HG03457 (cell line): ENCODE data around the gene EDEM1.
"Not testable (repeated sequence)": the region's sequence is repeated elsewhere in the genome, so short reads cannot be mapped to it uniquely, and the experiment has no call there.

Source experiments
- ATAC-seq: cut with Tn5 transposase; IDR thresholded peaks from one replicate; pipeline ENCODE4 v1.9.1; 2021; ENCODE audit warnings: moderate number of reproducible peaks; ENCODE audit not compliant: unreplicated experiment

The EDEM1 gene

DNA sequence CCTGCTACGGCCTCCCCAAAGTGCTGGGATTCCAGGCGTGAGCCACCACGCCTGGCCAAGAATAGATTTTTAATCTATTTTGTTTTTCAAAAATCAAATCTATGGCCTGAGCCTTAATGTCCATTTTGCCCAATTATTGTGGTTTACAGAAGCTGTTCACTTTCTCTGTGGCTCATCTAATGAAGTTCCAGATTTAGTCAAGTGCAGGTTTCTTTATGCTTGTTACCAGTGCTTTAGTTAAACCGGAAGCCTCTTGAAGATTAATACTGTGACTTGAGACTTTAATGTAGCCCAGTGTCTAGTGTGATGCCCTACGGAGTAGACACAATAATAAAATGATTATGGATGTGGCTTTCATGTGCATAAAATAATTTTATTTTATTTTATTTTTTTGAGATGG is 16.5 kb upstream of the EDEM1 start:
- no peak for ATAC-seq

DNA sequence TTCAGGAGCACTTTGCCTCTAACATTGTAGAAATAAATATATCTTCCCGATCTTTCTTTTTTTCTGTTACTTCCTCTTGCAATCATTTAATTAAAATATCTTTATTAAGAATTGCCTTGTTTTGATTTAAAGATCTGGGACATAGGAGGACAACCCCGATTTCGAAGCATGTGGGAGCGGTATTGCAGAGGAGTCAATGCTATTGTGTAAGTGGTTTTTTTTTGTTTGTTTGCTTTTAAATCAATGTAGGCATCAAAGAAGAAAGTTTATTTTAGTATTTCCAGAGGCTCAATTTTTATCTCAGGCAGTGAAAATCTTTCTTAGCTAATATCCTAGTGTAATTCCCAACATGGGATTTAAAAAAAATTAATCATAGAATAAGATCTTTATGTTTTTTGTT is 15.5 kb upstream of the EDEM1 start:
- ATAC-seq: no peak

DNA sequence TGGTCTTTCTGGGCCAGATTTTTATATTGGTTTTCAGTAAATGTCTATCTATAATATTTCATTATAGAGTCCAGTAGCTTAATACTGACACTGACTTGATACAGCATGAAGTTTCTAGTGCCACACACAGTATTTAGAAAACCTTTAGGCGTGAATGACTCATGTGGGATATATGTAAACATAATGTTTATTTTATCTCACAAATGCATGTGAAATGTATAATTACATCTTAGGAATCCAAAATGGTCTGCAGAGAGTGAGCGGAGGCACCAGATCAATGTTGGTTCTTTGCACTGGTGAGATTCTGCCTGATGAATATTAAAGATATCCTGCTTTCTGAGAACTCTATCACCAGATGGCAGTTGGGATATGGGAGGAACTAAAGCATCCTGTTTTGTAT is 8.5 kb upstream of the EDEM1 start:
- ATAC-seq: not testable (repeated sequence)

DNA sequence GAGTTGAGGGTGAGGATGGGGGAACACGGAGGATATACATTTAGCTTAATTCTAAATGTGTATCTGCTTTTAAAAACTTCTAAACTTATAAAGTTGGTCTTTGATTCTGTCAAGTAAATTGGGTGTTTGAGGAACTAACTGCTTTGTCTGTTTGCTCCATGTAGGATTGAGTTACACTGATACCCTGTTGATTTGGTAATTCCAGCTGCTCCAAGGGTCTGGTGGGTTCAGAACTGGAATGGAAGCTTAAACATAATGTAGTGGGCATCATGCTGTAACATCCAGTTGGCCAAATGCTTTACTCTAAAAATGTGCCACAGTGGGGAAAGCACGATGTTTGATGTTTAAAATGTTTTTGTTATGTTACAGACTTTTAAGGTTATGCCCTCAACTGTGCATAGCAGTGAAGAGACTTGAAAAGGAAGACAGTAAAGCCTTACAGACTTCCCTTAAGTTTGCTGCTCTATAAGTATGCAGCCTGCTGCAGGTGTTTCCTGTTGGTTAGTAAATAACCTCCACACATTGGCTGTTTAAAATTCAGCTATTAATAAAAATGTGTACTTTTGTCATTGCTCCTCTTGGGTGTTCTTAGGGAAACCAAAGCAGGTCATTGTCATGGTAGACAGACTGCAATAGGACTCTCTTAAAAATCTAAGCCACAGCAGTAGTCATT is 5.9 kb upstream of the EDEM1 start:
- peak; percentile 61 for ATAC-seq

DNA sequence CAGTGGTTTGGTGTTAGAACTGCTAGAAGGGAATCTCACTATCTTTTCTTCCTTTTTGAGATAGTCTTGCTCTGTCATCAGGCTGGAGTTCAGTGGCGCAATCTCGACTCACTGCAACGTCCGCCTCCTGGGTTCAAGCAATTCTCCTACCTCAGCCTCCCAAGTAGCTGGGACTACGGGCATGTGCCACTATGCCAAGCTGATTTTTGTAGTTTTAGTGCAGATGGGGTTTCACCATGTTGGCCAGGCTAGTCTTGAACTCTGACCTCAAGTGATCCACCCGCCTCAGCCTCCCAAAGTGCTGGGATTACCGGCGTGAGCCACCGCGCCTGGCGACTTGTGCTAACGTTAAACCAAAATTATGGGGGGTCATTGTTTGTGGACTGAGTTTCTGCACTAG is 3.8 kb upstream of the EDEM1 start:
- ATAC-seq: not testable (repeated sequence)

DNA sequence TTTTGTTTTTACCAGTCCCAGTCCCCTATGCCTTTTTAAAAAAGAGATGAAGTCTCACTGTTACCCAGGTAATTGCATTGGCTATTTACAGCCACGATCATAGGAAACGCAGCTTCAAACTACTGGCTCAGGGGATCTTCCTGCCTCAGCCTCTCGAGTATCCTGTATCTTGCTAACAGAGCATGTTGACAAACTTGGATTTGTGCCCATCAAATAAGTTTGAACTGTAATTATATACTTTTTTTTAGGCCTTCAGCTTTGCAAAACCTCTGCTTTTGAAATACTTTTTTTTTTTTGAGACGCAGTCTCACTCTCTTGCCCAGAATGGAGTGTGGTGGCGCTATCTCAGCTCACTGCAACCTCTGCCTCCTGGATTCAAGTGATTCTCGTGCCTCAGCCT is 3.0 kb upstream of the EDEM1 start:
- no peak for ATAC-seq

DNA sequence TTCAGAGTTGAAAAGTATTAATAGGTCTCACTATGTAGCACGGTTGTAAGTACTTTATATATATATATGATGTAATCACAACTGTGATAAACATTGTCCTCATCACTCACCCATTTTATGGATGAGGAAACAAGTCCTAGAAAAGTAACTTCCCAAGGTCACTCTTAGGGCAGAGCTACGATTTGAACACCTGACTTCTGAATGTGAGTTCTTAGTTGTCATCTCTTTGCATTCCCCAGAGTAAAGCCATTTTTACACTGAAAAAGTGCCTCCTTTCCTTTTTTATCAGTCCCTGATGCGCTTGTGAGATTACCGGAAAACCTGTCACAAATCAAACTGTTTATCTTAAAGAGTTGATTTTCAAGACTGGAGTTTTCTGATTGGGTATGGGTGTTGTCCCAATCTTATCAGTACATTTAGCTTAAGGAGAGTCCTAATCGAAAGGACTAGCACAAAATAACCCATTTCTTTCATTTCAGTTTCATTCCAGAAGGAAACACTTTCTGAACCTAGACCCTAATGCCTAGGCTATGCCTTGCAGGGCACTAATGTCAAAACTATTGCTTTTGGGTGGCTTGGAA is 2.3 kb upstream of the EDEM1 start:
- no peak for ATAC-seq

DNA sequence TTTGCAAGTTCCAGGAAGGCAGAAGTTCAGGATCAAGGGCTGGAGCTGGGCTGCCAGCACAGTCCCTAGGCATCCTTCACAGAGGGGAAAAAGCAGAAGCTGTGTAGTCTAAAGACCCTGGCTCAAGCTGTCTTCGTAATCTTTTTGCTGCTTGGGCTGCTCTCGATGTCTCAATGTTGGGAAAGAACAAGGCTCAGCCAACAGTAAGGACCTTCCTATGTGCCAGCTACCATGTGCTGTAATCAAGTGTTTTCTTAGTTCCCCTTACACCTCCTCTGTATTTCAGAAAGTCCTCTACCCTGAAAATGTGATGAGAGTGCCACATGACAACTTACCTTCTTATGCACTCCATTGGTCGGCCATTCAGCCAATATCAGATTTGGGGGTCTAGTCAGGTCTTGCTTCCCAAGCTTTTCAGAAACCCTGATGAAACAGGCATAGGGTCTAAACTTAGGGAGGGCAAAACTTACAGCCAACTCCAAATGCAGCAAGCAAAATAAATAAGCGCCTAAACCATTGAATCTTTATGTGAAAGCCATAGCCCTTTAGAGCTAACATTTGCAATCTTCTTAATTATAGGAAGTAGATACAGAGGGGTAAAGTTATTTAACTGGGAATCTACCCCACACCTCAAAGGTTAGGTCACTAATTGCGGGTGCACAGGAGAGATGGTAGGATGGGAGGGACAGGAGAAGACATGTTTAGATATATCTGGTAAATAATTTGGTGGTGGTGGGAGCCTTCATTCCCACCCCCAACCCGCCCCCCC is 1.2 kb upstream of the EDEM1 start:
- no peak for ATAC-seq

DNA sequence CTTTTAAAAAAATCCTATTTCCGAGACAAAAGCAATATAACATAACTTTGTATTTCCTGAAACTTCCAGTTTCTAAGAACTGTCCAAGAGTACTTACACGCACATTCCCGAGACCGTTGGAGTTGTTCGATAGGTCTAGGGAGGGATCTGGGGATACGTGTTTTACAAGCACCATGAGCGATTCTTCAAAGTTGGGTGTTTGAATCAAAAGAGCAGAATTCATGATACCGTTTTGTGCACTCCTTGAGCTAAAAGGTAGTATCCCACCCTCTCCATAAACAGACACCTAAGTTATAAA is 700 bp upstream of the EDEM1 start:
- no peak for ATAC-seq

DNA sequence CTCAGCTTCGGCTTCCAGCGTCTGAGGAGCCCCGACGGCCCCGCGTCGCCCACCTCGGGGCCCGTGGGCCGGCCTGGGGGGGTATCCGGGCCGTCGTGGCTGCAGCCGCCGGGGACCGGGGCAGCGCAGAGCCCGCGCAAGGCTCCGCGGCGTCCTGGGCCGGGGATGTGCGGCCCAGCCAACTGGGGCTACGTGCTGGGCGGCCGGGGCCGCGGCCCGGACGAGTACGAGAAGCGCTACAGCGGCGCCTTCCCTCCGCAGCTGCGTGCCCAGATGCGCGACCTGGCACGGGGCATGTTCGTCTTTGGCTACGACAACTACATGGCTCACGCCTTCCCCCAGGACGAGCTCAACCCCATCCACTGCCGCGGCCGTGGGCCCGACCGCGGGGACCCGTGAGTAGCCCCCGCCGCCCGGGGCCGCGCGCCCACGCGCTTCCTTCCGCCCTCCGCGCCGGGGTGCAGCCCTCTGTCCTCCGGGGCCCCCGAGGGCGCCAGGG is 462 bp downstream of the EDEM1 start:
- peak; percentile 6 for ATAC-seq

DNA sequence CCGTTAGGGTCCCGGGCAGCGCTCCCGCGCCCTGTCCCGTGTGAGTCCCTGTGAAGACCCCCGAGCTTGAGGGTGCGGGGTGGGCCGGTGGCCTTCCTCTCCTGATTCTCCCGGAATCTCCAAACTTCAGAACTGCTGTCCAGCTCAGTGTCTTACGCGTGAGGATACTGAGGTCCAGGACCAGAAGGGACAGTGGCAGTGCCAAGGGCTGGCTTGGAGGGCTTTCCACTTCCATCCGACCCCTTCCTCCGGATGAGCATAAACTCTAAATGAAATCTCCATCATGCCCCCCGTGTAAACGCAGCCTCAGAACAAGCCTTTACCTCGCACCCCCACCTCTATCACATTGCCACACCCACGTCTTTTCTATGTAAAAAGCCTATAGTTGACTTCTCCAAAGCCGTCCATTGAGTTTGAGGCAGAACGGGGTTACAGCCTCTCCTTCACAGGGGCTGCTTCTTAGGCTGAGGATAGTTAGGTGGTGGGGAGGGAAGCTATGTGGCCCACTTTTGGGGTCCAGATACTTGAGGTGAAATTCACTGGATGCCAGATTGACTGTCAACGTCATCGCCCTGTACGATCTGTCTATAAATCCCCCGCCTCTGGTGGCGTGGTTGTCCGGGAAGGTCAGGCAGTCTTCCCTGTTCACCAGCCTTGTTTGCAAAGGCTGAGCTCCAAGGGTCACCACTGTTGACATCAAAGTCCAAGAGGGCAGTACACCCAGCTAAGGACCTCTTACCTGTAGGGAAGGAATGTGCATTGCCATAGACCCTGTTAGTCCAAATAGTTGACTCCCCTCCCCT is 1.1 kb downstream of the EDEM1 start:
- no peak for ATAC-seq

DNA sequence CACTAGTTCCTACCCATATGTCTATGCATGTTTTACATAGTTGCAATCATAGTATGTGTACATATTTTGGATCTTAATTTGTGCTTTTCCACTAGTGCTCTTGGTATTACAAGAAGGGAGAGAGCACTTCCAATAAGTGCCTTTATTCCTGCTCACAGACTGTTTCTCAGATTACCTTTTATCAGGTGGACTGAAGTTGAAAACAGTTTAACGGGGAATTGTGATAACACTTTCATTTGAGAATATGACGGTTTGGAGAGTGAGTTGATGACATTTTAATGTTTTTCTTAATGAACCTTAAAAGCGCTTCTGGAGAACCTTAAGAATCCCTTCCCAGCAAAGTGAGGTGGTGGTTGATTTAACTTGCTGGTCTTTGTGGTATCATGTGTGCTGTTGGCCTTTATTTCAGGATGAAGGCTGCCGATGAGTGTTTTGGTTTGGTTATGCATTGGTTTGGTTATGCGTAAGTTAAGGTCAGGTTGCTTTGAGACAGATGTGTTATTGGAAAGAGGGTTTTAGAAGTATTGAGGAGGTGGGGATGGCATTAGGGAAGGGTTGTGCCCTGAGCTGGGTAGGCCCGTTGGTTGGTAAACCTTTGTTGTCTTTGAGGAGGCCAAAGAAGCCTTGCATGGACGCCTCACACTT is 2.8 kb downstream of the EDEM1 start:
- ATAC-seq: no peak

DNA sequence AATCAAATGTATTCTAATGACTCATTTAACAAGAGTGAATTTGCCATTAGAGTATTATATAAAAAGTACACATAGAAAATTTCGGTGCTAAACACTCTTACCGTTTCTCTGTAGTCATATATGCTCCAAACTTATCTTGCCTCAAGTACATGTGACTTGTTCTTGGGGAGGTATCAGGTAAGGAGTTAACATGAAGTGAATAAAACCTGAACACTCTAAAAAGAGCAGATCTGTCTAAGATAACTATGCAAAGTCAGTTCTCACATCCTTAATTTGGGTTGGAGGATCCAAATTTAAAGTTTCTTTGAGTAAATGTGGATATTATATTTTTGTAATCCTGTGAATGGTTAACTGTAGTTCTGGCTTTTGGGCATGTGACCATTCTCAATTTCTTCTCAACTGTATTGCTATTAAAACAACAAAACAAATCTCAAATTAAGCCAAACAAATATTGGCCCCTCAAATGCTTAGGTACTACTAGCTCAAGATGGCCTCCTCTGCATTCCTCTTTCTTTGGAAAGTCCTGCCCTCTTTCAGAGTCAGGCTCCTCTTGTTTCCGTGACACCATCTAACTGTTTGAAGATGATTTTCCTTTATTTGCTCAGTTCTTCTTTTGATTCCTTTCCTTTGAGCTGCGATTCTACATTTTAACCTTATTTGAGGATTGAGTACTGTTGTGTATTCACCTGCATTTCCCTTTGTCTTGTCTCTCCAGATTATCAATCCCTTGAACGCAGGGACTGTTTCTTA is 4.2 kb downstream of the EDEM1 start:
- ATAC-seq: no peak

DNA sequence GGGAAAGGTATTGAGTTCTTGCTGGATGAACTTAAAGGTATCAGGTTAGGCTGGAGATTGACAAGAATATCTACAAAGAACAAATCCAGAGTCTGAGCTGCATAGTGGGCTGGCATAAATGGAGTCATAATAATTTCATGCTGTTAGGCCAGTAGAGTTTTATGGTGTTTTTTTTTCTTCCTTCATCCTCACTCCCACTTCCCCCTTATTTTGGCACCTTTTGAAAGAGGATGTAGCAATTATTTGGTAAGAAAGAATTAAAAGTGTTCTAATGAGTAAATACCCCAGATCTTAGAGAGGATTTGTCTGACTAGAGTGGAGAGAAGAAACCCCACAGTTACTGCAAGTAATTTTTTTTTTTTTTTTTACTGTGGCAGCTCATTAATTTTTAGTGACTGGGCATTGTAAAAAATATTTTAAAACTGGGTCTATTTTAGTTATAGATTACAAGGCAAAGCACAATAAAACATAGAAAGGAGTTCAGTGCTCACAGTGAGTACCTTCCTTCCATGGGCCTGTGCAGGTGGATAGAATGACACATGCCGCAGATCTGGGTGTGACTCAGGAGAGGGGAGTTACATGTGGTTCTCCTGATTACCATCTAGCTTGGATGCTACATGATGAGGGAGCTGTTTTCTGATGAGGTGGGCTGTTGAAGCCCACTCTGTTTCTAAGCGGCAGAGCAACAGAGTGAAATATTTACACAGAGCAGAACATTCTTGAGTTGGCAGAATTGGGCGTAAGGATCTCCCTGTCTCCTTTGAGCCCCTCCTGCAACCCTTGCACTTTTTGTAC is 5.3 kb downstream of the EDEM1 start:
- no peak for ATAC-seq

DNA sequence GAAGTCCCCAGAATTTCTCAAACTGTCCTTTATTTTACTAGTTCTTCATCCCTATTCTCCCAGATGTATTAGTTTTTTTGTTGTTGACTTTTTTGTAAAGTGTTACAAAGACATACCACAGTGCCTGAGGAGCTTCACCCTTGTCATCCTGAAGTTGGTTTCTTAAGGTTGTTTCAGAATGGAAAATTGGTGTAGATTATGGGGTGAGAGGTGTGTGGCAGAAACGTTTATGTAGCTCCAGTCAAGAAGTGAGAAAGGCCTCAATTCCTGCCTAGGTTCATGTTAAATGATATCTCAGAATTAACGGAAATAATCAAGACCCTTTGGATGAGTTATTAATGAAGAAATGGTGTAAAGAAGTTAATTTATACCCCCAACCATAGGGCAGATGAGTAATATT is 6.8 kb downstream of the EDEM1 start:
- ATAC-seq: no peak

DNA sequence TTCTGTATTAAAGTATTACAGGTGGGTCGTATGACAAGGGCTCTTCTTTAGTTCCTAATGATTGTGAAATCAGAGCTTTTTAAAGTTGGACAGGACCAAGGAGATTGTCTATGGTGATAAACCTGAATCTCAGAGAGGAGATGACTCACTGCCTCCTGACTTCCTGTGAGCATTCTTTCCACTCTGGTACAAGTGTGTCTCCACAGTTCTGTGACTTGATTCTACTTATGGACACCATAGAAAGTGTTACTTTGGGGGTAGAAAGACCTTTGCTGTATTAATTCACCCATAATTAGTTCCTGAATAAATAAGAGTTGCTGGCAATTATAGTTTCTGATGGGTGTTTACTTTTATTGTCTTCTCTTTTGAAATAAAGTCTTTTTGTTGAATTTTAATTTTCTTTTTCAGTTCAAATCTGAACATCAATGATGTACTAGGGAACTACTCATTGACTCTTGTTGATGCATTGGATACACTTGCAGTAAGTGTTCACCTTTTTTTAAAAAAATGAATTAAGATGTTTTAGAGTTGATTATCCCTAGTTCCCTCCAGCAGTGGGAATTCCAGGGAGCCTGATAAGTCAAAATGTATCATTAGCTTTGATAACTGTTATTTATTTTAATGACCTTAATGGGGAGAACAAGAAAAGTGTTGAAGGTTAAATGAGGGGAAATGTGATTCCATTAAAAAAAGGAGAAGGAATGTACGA is 7.4 kb downstream of the EDEM1 start:
- ATAC-seq: peak; percentile 32

DNA sequence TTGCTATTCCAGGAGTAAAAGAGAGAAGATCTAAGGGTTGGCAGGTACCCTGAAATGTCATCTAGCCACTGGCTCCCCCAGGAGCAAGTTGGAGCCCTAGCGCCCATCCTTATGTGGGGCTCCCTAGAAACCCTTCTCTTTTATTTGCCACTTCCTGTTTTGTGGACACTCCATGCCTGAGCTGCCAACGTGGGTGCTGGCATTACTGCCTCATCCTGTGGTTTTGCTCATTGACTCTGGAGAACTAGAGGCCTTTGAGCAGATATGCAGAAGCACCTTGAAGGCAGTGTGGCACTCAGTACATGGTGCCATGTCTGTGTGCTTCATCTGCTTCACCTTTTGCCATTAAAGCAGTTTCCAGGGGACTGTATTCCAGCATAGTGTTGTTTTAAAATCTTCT is 8.1 kb downstream of the EDEM1 start:
- no peak for ATAC-seq

DNA sequence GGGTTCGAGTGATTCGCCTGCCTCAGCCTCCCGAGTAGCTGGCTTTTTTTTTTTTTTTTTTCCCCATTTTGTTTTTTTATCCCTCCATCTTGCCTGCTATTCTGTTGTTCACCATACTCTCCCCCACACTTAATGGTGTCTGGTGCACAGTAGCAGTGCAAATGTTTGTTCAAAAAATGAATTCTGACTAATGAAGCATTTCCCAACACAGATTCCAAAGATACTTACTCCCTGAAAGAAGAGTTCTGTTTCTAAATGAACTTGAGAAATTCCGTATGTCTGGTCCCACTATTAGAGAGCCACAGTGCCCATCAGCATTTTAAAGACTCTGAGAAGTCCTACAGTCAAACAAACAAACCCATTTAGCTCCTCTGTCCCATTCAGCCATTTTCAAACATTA is 9.5 kb downstream of the EDEM1 start:
- no peak for ATAC-seq
